RWPE1 (cell line): ENCODE measurements around the gene ANXA11.

Experiments
- CTCF ChIA-PET: fragments of 350-600 bp; sonication (Branson Sonifier 250); formaldehyde crosslinking; extraction: SDS; loops from one replicate; lab custom pipeline; 2021; lab: Yijun Ruan, JAX
- POLR2A ChIA-PET: fragments of 400-600 bp; formaldehyde crosslinking; extraction: SDS; loops from one replicate; lab custom pipeline; 2020; ENCODE audit warnings: antibody characterized with exemption; ENCODE audit not compliant: low non-redundant PET; lab: Yijun Ruan, JAX
- DNase-seq: peaks from one replicate; pipeline ENCODE4 v3.0.0; 2012; ENCODE audit warnings: low spot score
- H3K27ac ChIP-seq: fragments of 450-650 bp; 2 replicates; pipeline ENCODE4 v1.5.1; 2017
- TF ChIP-seq, protein P1 (sequence below): fragments of 450-650 bp; conservative IDR thresholded peaks from 2 replicates; pipeline ENCODE4 v1.5.1; 2017; ENCODE audit warnings: low read depth, mild to moderate bottlenecking

ANXA11 gene

GRCh38 chr10:80168679-80169380, 36.5 kb downstream of the ANXA11 start:
- TF ChIP-seq, protein P1, sequence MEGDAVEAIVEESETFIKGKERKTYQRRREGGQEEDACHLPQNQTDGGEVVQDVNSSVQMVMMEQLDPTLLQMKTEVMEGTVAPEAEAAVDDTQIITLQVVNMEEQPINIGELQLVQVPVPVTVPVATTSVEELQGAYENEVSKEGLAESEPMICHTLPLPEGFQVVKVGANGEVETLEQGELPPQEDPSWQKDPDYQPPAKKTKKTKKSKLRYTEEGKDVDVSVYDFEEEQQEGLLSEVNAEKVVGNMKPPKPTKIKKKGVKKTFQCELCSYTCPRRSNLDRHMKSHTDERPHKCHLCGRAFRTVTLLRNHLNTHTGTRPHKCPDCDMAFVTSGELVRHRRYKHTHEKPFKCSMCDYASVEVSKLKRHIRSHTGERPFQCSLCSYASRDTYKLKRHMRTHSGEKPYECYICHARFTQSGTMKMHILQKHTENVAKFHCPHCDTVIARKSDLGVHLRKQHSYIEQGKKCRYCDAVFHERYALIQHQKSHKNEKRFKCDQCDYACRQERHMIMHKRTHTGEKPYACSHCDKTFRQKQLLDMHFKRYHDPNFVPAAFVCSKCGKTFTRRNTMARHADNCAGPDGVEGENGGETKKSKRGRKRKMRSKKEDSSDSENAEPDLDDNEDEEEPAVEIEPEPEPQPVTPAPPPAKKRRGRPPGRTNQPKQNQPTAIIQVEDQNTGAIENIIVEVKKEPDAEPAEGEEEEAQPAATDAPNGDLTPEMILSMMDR, result no peak
- no peak overlapping the region; the same call in 1 of the 2 replicates for H3K27ac ChIP-seq
- ChIA-PET CTCF (interaction anchor here (0.6 to 1.2 kb wide), 3 partner anchors 22 to 622 kb away, joined by 3 to 4 read pairs (median 4); no protein-coding TSS in a partner anchor), POLR2A (no interaction called here)
- DNase-seq, result no peak

- ChIA-PET CTCF (interaction anchor here (0.6 to 1.2 kb wide), 3 partner anchors 23 to 621 kb away, joined by 3 to 4 read pairs (median 4); no protein-coding TSS in a partner anchor), POLR2A (no interaction called here)
- TF ChIP-seq, protein P1, result no peak
- H3K27ac ChIP-seq, result peak overlapping the region; percentile 38; the same call in 1 of the 2 replicates
- no peak for DNase-seq
Observed at GRCh38 chr10:80168162-80168511, 37.2 kb downstream of the ANXA11 start.

DNA sequence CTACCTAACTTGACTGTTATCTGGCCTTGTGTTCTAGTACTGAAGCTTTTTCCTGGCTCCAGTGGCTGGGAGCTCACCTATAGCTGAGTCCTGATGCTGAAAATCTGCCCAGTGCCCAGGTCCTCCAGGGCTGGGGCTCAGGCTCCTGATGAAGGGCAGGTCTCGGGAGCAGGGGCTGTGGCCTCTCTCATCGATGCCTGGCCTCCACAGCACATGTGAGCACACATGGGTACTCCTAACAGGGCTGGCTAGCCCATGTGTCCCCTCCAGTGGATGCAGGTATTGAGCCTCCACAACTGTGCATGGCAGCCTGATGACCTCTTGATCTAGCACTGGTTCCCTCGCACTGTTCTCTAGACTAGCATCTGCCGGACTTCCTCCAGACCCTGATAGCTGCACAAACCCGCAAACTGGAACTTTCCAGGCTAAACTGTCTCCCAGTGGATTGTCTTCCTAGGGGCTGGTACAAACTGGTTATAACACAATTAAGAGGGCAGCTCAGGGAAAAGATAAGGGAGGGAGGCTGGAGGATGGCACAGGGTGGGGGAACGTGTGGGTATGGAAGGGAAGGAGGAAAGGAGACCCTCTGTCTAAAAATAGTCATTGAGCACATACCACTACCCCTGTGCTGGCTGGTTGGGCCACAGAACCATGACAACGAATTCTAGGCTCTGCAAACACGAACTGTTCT, 37.7 kb downstream of the ANXA11 start:
- ChIA-PET POLR2A (no interaction called here), CTCF (no interaction called here)
- no peak for DNase-seq
- peak overlapping the region; percentile 38 for H3K27ac ChIP-seq
- TF ChIP-seq, protein P1, result no peak

DNA sequence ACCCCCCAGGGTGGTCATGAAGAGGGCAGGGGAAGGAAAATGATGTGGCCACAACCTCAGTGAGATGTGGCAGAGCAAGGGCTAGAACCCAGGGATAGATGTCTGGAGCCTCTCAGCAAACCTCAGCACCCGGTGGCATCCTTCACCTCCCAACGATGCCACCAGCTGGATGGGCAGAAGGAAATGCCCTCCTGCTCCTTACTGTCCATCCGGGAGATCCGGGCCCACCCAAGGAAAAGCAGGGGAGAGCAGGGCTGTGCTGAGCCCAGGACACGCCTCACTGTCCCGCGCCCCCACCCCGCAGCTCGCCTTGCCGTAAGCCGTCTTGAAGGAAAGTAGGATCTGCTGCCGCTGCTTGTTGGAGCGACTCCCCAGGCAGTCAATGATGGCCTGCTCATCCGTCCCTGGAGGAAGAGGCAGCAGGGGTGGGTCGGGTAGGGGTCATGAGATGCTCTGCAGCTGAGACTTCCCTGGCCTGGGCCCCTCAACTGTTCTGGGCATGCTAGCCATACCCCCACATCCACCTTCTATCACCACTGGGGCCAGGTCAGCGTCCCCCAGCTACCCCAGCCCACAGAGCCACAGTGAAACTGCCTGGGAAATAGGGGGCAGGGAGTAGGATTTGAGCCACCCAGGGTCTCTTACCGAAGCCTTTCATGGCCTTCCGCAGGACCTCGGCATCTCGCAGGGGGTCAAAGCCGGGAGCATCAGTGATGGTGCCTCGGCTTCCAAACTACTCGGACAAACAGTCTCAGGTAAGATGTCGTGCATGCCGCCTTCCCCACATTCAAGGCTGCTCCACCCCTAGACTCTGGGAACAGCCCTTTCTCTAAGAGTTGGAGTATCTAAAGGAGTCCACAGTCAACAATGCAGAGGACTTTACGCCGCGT, 38.5 kb downstream of the ANXA11 start:
- CTCF ChIA-PET, result interaction anchor here (0.6 to 2.0 kb wide), 2 partner anchors 23 to 98 kb away, joined by 5 to 7 read pairs; no protein-coding TSS in a partner anchor
- POLR2A ChIA-PET, result no interaction called here

DNA sequence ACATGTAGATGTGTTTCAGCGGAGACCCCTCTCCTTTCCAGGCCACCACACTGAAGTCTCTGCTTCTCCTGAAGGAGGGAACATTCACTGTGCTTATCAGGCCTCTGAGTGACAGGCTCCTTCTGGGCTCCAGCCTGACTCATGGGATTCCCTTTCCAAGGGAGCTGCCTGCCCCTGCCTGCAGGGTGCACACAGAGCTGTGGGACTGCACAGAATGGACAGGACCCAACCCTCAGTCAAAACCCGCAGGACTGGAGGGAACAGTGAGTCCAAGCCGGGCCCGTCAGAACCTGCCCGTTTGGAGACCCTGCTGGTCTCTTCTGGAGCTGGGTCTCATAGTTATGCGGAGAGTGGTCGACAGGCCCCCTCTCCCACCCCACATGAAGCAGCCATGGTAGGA, 40.2 kb downstream of the ANXA11 start:
- TF ChIP-seq, protein P1, result no peak
- POLR2A ChIA-PET, result no interaction called here
- peak; percentile 87 for DNase-seq
- CTCF ChIA-PET, result interaction anchor here (1.0 to 2.0 kb wide), 6 partner anchors 14 to 96 kb away, joined by 3 to 7 read pairs (median 4); no protein-coding TSS in a partner anchor
- H3K27ac ChIP-seq, result peak overlapping the region; percentile 66

More for the DNA sequence above, 38.5 kb downstream of the ANXA11 start:
- TF ChIP-seq, protein P1, result no peak
- H3K27ac ChIP-seq, result peak overlapping the region; percentile 38
- no peak for DNase-seq
